ENCODE results near the gene EPHX1. TPM values are rescaled to one million over a fixed set of nuclear protein-coding genes. Genes with fewer than 3 reads are reported as not detected.

Gene EPHX1
- total RNA-seq, 2 experiments from 2014 or later, result 2.1 to 3.6 TPM

GRCh38 chr1:225768662-225769426, 41.1 kb upstream of the EPHX1 start:
- CTCF ChIA-PET, result interaction anchor here (1.1 to 3.0 kb wide), 3 partner anchors 9 to 294 kb away, joined by 3 to 13 read pairs (median 6); partner anchors contain the start of gene SRP9
- Mint-ChIP-seq H3K36me3 (ENCODE audit: low read depth) (no peaks in the 10 kb centered on the region), H3K4me3 (no peak overlapping the region), H3K27me3 (no peaks in the 10 kb centered on the region), H3K9me3 (no peaks in the 10 kb centered on the region), H3K27ac (no peak overlapping the region), H3K4me1 (ENCODE audit: low read depth) (no peaks in the 10 kb centered on the region)
- no peak for TF ChIP-seq CTCF (IDR thresholded peaks at IDR 0.05)
- POLR2A ChIA-PET, result interaction anchor here (0.8 to 2.1 kb wide), 3 partner anchors 8 to 143 kb away, joined by 3 to 7 read pairs (median 4); partner anchors contain the start of gene SRP9
- intact Hi-C loops (cut with micrococcal nuclease), result no loop called here
- DNase-seq (no peak), ATAC-seq (no peak)

DNA sequence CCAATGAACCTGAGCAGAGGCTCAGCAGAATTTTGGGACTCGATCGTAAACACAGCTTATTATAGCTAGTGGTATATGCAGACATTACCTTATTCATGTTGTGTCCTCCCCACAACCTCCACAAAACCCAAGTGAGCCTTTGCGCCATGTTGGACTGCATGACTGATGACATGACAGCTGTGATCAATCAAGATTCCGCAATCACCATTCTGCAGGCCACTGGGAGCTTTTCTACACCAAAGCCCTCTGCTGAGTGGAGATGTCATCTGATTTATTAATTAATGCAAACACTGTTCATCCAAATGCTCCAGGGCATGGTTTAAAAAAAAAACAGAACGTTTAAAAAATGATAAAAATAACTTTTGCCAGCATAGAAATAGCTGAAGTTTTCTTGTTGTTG, 40.2 kb upstream of the EPHX1 start:
- H3K36me3 Mint-ChIP-seq (ENCODE audit: low read depth), result no peaks in the 10 kb centered on the region
- TF ChIP-seq CTCF (IDR thresholded peaks at IDR 0.05), result no peak
- no peak for ATAC-seq
- H3K4me3 Mint-ChIP-seq, result no peak overlapping the region
- intact Hi-C loops (cut with micrococcal nuclease), result loop anchor here (5.0 kb wide), 1 partner anchor 292 kb away; no protein-coding TSS in a partner anchor
- no peaks in the 10 kb centered on the region for H3K4me1 Mint-ChIP-seq (ENCODE audit: low read depth)
- ChIA-PET CTCF (interaction anchor here (1.1 to 3.0 kb wide), 3 partner anchors 8 to 295 kb away, joined by 3 to 13 read pairs (median 6); partner anchors contain the start of gene SRP9), POLR2A (interaction anchor here (1.1 kb wide), 1 partner anchor 142 kb away, joined by 3 read pairs; no protein-coding TSS in a partner anchor)
- DNase-seq, result no peak
- H3K27ac Mint-ChIP-seq, result no peak overlapping the region
- no peaks in the 10 kb centered on the region for H3K9me3 Mint-ChIP-seq
- no peaks in the 10 kb centered on the region for H3K27me3 Mint-ChIP-seq

- intact Hi-C loops (cut with micrococcal nuclease), result loop anchor here (5.0 kb wide), 1 partner anchor 293 kb away; no protein-coding TSS in a partner anchor
- H3K4me1 Mint-ChIP-seq (ENCODE audit: low read depth), result peaks cover 2% of the 10 kb centered on the region
Measured at GRCh38 chr1:225770561-225771248, 39.2 kb upstream of the EPHX1 start.

DNA sequence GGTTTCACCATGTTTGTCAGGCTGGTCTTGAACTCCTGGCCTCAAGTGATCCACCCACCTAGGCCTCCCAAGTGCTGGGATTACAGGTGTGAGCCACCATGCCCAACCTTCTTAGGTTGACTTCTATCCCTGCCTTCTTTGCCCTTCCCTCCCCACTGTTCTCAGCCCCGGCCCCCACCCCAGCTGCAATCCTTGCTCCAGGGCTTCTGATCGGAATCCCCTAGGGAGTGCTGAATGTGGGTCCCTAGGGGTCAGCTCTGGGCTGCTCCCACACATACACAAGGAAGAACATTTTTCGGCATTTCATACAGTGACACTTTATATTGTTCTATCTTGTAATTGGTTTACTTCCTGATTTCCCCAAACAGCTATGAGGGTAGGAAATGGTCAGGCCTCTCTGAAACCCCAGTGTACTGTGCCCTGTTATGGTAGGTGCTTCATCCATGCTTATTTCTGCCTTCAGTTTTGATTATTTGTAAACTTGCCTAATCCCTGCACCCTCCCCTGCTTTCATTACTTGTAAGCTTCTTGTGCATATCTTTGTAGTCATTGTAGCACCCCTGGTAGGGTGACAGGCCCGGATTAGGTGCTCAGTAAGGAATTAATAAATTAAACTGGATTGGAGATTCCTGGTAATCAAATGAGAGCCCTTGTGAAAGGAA, 38.1 kb upstream of the EPHX1 start:
- H3K4me3 Mint-ChIP-seq, result no peak overlapping the region
- peaks cover 3% of the 10 kb centered on the region for H3K9me3 Mint-ChIP-seq
- H3K36me3 Mint-ChIP-seq (ENCODE audit: low read depth), result no peaks in the 10 kb centered on the region
- intact Hi-C loops (cut with micrococcal nuclease), result loop anchor here (5.0 kb wide), 1 partner anchor 294 kb away; no protein-coding TSS in a partner anchor
- H3K27ac Mint-ChIP-seq, result no peak overlapping the region
- H3K27me3 Mint-ChIP-seq, result no peaks in the 10 kb centered on the region
- ATAC-seq, result no peak
- DNase-seq, result no peak
- no peak for TF ChIP-seq CTCF (IDR thresholded peaks at IDR 0.05)
- peaks cover 2% of the 10 kb centered on the region for H3K4me1 Mint-ChIP-seq (ENCODE audit: low read depth)
- POLR2A ChIA-PET, result no interaction called here
- CTCF ChIA-PET, result interaction anchor here (1.0 to 4.1 kb wide), 14 partner anchors 10 to 303 kb away, joined by 3 to 25 read pairs (median 4); no protein-coding TSS in a partner anchor

More at GRCh38 chr1:225770561-225771248, 39.2 kb upstream of the EPHX1 start:
- no peak overlapping the region for H3K4me3 Mint-ChIP-seq
- H3K27me3 Mint-ChIP-seq, result no peaks in the 10 kb centered on the region
- POLR2A ChIA-PET, result interaction anchor here (0.7 kb wide), 1 partner anchor 112 kb away, joined by 3 read pairs; no protein-coding TSS in a partner anchor
- peaks cover 3% of the 10 kb centered on the region for H3K9me3 Mint-ChIP-seq
- no peak overlapping the region for H3K27ac Mint-ChIP-seq
- CTCF ChIA-PET, result interaction anchor here (0.6 to 4.1 kb wide), 5 partner anchors 13 to 295 kb away, joined by 3 to 25 read pairs (median 4); no protein-coding TSS in a partner anchor
- no peaks in the 10 kb centered on the region for H3K36me3 Mint-ChIP-seq (ENCODE audit: low read depth)
- ATAC-seq, result no peak
- TF ChIP-seq CTCF (IDR thresholded peaks at IDR 0.05), result no peak
- no peak for DNase-seq
